Measurements from ENCODE around the gene BRD2.

BRD2 gene

GRCh38 chr6:32947552-32948465 lies 20.6 kb upstream of the BRD2 start:
- no peak for DNase-seq

- no peak for DNase-seq
These were observed 19.3 kb upstream of the BRD2 start for GRCh38 chr6:32949113-32949512.

- DNase-seq: no peak
These were observed 18.4 kb upstream of the BRD2 start for GRCh38 chr6:32950010-32950409.

- no peak for DNase-seq
These were observed 17.9 kb upstream of the BRD2 start for GRCh38 chr6:32950449-32950848.

DNA sequence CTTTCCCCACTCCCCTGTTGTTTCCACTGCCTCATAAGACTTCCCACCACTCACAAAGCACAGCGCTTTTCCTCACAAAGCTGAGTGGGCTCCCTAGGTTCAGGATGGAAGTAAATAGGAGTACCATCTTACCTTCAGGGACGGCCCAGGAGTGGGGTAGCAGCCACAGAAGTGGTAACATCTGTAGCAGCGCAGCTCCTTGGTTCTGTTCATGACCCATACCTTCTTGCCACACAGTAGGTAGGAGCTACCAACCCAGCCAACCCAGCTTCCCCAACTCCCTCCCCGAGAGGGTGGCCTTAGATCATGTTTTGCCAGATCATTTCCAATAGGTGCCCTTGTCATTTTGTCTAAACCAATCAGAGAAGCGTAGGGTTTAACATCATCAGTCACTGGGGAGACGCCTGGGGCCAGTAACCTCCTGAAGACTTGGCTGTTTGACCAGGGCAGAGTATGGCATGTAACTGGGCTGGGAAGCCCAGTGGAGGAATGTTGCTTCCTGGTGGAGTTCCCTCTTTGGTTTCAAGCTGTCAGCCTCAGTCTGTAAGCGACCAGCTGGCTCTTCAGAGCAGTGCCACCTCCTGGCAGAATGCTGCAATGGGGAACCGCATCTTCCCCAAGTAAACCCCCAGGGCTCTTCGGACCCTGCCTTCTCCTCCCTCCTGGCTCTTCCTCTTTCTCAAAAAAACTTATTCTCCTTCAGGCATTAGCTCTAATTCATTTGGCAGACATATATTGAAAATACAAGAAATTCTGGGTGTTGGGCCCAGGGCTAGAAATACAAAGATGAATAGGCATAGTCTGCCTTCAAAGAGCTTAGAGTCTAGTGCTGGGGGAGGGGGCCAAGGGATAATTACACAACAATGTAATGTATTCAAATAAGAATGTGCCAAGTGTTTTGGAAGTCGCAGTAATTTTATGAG lies 15.3 kb upstream of the BRD2 start, which contains the start of gene HLA-DMA:
Gene HLA-DMA, minus strand, starts transcription at position 281 of the 923 bp plus-strand sequence. Its CDS starts 61 bp downstream, at position 220.
- peak in 52 of 58 donors; percentile 19 to 92 (median 59) for DNase-seq

DNA sequence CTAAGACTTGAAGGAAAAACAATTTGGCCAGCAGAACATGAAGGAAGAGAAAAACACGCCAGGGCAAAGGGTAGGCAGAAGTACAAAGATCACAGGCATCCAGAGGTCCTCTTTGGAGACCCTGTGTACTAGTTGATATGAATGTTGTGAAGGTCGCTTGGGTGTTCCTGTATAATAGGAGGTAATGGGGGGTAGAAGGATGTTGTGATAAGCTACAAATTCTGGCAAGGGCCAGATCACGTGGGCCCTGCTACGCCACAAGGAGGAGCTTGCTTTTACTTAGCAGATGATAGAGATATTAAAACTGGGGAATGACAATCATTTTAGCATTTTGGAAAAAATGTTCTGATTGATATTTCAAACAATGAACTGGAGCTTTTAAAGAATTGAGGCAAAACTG lies 14.6 kb upstream of the BRD2 start:
- DNase-seq: no peak

- DNase-seq: no peak
These were observed 14.1 kb upstream of the BRD2 start for GRCh38 chr6:32954267-32954666.

- no peak for DNase-seq
These were observed 13.2 kb upstream of the BRD2 start for GRCh38 chr6:32954986-32955802.

GRCh38 chr6:32956176-32956575 lies 12.2 kb upstream of the BRD2 start:
- no peak for DNase-seq

GRCh38 chr6:32960563-32960962 lies 7.8 kb upstream of the BRD2 start:
- no peak for DNase-seq

- no peak for DNase-seq
These were observed 6.1 kb upstream of the BRD2 start for GRCh38 chr6:32962213-32962826.

DNA sequence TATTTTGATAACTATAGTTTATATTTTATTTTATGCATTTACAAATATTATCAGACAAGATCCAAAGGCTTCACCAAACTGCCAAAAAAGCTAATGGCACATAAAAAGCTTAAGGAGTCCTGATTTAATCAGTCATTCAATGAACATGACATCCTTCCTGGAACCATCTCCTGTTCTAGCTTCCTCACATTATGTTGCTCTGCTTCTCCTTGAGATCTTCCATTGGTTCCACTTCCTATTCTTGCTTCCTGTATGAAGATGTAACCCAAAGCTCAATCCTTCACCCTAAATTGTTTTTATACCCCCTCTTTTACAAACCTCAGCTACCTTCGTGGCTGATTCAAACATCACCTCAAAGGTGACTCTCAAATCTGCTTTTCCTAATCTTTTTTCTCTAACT lies 4.5 kb upstream of the BRD2 start:
- no peak for DNase-seq

DNA sequence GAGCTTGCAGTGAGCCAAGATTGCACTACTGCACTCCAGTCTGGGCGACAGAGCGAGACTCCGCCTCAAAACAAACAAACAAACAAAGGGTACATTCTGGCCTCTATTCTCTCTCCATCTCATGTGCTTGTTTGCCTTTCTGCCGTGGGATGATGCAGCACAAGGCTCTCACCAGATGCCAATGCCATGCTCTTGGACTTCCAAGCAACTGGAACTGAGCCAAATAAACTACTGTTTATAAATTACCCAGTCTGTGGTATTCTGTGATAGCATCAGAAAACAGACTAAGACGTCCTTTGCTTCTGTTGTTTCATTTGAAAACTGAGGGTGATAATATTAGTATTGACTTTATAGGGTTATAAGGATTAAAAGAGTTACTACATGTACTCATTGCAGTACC lies 3.6 kb upstream of the BRD2 start:
- no peak for DNase-seq

DNA sequence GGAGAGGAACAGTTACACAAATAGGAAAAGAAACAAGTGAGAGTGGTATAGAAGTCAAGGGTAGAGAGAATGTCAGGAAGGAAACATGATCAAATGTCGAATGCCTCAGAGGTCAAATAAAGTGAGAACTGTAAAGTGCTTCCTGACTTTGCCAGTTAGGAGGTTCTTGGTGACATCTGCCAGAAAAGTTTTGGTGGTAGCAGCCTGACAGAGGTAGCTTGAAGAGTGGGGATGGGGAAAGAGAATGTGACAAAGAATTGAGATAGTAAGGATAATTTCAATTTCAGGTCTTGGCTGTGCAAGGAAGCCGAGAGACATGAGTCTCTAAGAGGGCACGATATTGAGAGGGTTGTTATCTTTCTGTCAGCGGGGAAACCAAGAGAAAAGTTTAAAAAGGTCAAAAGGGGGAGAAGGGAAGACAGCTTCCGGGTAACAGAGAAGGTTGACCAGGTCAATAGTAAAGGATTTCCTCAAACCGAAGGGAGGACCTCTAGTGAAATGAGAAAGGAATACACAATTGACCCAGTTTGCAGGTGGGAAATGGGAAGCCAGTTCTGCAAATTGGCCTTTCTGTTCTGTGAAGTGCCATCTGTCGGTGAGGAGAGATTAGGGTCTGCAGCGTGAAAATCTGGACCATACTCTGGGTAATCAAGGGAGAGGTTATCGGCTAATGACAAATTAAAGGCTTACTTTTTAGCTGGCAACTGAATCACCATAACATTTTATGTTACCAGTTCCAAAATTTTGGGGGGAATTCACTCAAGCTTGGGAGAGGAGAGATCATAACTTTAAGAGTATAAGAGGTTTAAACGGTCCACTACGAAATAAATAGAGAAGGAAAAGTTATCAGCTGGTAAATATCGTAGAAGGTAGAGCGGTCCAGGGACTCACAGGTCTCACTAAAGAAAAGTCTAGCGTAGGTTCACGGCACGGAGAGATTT lies 973 bp upstream of the BRD2 start:
- DNase-seq: peak in 21 of 58 donors; percentile 3 to 62 (median 27)

DNA sequence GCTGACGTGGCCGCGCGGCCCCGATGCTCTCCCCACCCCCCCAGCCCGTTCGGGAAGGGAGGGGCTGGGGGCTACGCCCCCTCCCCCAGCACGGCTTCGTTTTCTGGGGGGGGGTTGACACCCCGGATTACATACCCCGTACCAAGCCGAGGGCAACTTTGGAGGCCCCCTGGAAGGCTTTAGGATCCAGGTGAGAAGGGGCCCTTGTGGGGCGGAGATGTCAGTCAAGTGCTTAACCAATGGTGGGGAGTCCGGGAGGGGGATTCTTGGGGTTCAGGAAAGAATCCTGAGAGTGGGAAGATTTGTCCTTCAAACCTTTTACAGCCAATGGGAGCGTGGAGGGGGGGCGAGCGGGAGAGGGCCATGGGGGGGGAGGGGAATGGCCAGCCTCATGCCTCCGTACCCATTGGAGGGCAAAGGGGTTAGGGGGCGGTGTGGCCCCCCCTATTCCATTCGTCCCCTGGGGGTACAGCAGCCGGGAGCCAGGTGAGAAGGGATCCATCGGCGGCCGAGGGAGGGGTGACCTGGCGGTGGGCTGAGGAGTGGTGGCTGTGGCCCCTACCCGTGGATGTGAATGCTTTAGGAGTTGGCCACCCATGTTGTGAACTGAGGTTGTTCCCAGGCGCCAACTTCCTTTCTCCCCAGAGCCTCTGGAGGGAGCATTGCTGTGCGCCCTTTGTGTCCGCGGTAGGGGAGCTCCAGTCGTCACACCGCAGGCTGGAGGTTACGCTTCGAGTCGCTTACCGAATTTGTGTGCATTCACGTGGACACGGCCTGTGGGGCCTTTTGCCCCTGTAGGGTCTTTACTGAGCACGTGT lies 682 bp downstream of the BRD2 start:
- peak in 53 of 58 donors; percentile 54 to 95 (median 82) for DNase-seq

- DNase-seq: peak in 53 of 58 donors; percentile 38 to 85 (median 68)
These were observed 1.5 kb downstream of the BRD2 start for GRCh38 chr6:32969685-32970412.

GRCh38 chr6:32970413-32971241 lies 2.2 kb downstream of the BRD2 start:
- peak in 54 of 58 donors; percentile 25 to 83 (median 72) for DNase-seq
